SK-N-SH (cell line): ENCODE results near the gene CNNM3. TPM values are rescaled to one million over a fixed set of nuclear protein-coding genes. Genes with fewer than 3 reads are reported as not detected.

ENCODE experiments used
- CTCF ChIA-PET: fragments of 300-600, 350-600 bp; formaldehyde crosslinking; extraction: SDS; loops from one replicate; lab custom pipeline; 2021; lab: Yijun Ruan, JAX
- POLR2A ChIA-PET: fragments of 350-600 bp; sonication (Branson Sonifier 250); formaldehyde crosslinking; extraction: SDS; loops from one replicate; lab custom pipeline; 2020; ENCODE audit warnings: antibody characterized with exemption, inconsistent platforms; lab: Yijun Ruan, JAX
- DNase-seq: peaks from one replicate; pipeline ENCODE4 v3.0.0; 2012
- H2AFZ ChIP-seq: fragments of 200-600 bp; sonication (generic); 2 replicates; pipeline ENCODE4 v1.8.1; 2016; ENCODE audit warnings: antibody characterized with exemption, mild to moderate bottlenecking, low read depth
- H3F3A ChIP-seq: fragments of 200-600 bp; sonication (generic); replicated peaks from 2 replicates; pipeline ENCODE3; 2016; ENCODE audit warnings: antibody characterized with exemption, mild to moderate bottlenecking; ENCODE audit not compliant: insufficient read depth
- H3K27ac ChIP-seq, 2 experiments: fragments of 200-500 bp in 1 of 2; fragments of 200-600 bp in 1 of 2; sonication (Bioruptor generic) in 1 of 2; sonication (generic), shearing (Covaris generic) in 1 of 2; 2 replicates each; pipeline versions ENCODE4 v1.5.1 to v1.6.1; 2014 to 2016; ENCODE audit warnings: low read depth in 2 of 2, inconsistent platforms in 1 of 2, low read length in 1 of 2, mild to moderate bottlenecking in 1 of 2, mixed read lengths in 1 of 2
- H3K27me3 ChIP-seq: fragments of 200-600 bp; sonication (generic), shearing (Covaris generic); 2 replicates; pipeline ENCODE4 v1.6.1; 2016; ENCODE audit warnings: mixed run types; ENCODE audit not compliant: insufficient read depth
- H3K36me3 ChIP-seq, 2 experiments: fragments of 200-500 bp in 1 of 2; fragments of 200-600 bp in 1 of 2; sonication (Bioruptor generic) in 1 of 2; sonication (generic) in 1 of 2; replicated peaks in 1 of 2; 2 replicates each; pipeline versions ENCODE3 to v1.5.1; 2014 to 2016; ENCODE audit warnings: low read length in 1 of 2, mild to moderate bottlenecking in 1 of 2; ENCODE audit not compliant: insufficient read depth in 2 of 2, control insufficient read depth in 1 of 2
- H3K4me1 ChIP-seq, 2 experiments: fragments of 200-500 bp in 1 of 2; fragments of 200-600 bp in 1 of 2; sonication (Bioruptor generic) in 1 of 2; sonication (generic), shearing (Covaris generic) in 1 of 2; 2 replicates each; pipeline versions ENCODE4 v1.5.1 to v1.6.1; 2014 to 2016; ENCODE audit warnings: low read depth in 1 of 2, low read length in 1 of 2, mixed run types in 1 of 2; ENCODE audit not compliant: insufficient read depth in 2 of 2, control insufficient read depth in 1 of 2
- H3K4me2 ChIP-seq: fragments of 200-600 bp; sonication (generic), shearing (Covaris generic); 2 replicates; pipeline ENCODE4 v1.6.1; 2017; ENCODE audit warnings: mixed run types
- H3K4me3 ChIP-seq, 2 experiments: fragments of 200-500 bp in 1 of 2; fragments of 200-600 bp in 1 of 2; sonication (Bioruptor generic) in 1 of 2; sonication (generic), shearing (Covaris generic) in 1 of 2; 2 replicates each; pipeline versions ENCODE4 v1.5.1 to v1.8.1; 2014 to 2016; ENCODE audit warnings: low read depth in 2 of 2, inconsistent platforms in 1 of 2, low read length in 1 of 2, mild to moderate bottlenecking in 1 of 2, mixed read lengths in 1 of 2, moderate library complexity in 1 of 2
- H3K79me2 ChIP-seq: fragments of 200-600 bp; sonication (generic); 2 replicates; pipeline ENCODE4 v1.8.1; 2017; ENCODE audit warnings: mild to moderate bottlenecking; ENCODE audit not compliant: insufficient read depth
- H3K9ac ChIP-seq: fragments of 200-600 bp; sonication (generic); 2 replicates; pipeline ENCODE4 v1.6.1; 2017; ENCODE audit warnings: mixed run types
- H3K9me2 ChIP-seq: fragments of 200-600 bp; sonication (generic); 2 replicates; pipeline ENCODE4 v1.6.1; 2017; ENCODE audit warnings: mixed run types
- H3K9me3 ChIP-seq: fragments of 200-600 bp; sonication (generic); 2 replicates; pipeline ENCODE4 v1.6.1; 2017; ENCODE audit warnings: mixed run types, mild to moderate bottlenecking, moderate library complexity
- H4K20me1 ChIP-seq: fragments of 200-600 bp; sonication (generic); 2 replicates; pipeline ENCODE4 v1.6.1; 2017; ENCODE audit warnings: mild to moderate bottlenecking, mixed run types; ENCODE audit not compliant: insufficient read depth
- ELF1 ChIP-seq: IDR thresholded peaks from 2 replicates; pipeline ENCODE4 v1.4.0; 2012
- EP300 ChIP-seq, 2 experiments: IDR thresholded peaks; 2 replicates each; pipeline versions ENCODE4 v1.4.0 to v1.6.1; 2012; ENCODE audit warnings: borderline replicate concordance in 1 of 2, low read depth in 1 of 2, low read length in 1 of 2
- FOXJ3 ChIP-seq: sonication (generic); formaldehyde crosslinking; IDR thresholded peaks from 2 replicates; pipeline ENCODE4 v1.5.1; 2020; ENCODE audit warnings: mild to moderate bottlenecking, missing genetic modification reagents
- FOXM1 ChIP-seq: IDR thresholded peaks from 2 replicates; pipeline ENCODE4 v1.4.0; 2012; ENCODE audit warnings: low read depth, mild to moderate bottlenecking
- JUND ChIP-seq: IDR thresholded peaks from 2 replicates; pipeline ENCODE4 v1.4.0; 2012
- MXI1 ChIP-seq: IDR thresholded peaks from 2 replicates; pipeline ENCODE4 v1.6.1; 2012; ENCODE audit warnings: mild to moderate bottlenecking, low read depth, low read length, improper control_type of control experiment
- NFIC ChIP-seq: IDR thresholded peaks from 2 replicates; pipeline ENCODE4 v1.4.0; 2012; ENCODE audit warnings: borderline replicate concordance
- NRF1 ChIP-seq: IDR thresholded peaks from 2 replicates; pipeline ENCODE4 v1.6.1; 2012; ENCODE audit warnings: low read depth, mild to moderate bottlenecking, low read length
- PBX3 ChIP-seq: IDR thresholded peaks from 2 replicates; pipeline ENCODE4; 2012
- RFX5 ChIP-seq: IDR thresholded peaks from 2 replicates; pipeline ENCODE4 v1.6.1; 2012; ENCODE audit warnings: mild to moderate bottlenecking, improper control_type of control experiment, low read length
- TAF1 ChIP-seq: IDR thresholded peaks from 2 replicates; pipeline ENCODE4 v1.6.1; 2012; ENCODE audit warnings: low read depth, mild to moderate bottlenecking, low read length, moderate library complexity, borderline replicate concordance
- TCF12 ChIP-seq: IDR thresholded peaks from 2 replicates; pipeline ENCODE4 v1.4.0; 2012
- YY1 ChIP-seq: IDR thresholded peaks from 2 replicates; pipeline ENCODE4 v1.4.0; 2012; ENCODE audit warnings: low read depth, mild to moderate bottlenecking
- ZBTB33 ChIP-seq: IDR thresholded peaks from 2 replicates; pipeline ENCODE4 v1.4.0; 2012; ENCODE audit warnings: low read depth, borderline replicate concordance
- WGBS: methylation state at CpG from one replicate; pipeline ENCODE4 v1.1.6; 2017; ENCODE audit warnings: low lambda C conversion rate; 5-methylcytosine and 5-hydroxymethylcytosine counted together
- polyA plus RNA-seq, 3 experiments: library from polyadenylated mRNA; depleted of rRNA; stranded (reverse); fragments of >200 nt; gene quantifications; 2 replicates each; pipeline ENCODE4 v1.2.3, GENCODE V29; 2012
- TF ChIP-seq, protein P1 (sequence below): IDR thresholded peaks from 2 replicates; pipeline ENCODE4 v1.6.1; 2012; ENCODE audit warnings: mild to moderate bottlenecking, low read depth, low read length, moderate library complexity

The CNNM3 gene
- polyA plus RNA-seq, 1 of the 3 experiments (the other 2 are of a cell fraction): 14.7 TPM

DNA sequence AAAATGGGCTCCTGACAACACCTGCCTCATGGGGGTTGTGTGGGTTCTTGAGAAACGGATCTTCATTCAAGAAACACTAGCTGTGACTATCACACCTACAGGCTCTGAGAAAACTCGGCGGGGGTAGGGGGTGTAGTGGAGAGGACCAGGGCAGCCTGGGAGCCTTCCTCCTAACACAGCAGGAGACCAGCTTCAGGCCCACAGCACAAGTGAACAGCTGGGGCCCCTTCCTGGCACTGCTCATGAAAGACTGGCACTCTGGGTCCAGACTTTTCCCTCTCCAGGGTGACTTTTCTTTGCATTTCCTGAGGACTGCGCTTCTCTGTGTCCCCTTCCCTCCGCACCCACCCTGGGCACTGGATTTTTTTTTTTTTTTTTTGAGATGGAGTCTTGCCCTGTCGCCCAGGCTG lies 61.0 kb downstream of the CNNM3 start:
- ChIA-PET CTCF (interaction anchor here (2.0 to 2.1 kb wide), 2 partner anchors 8 to 19 kb away, joined by 9 to 11 read pairs; partner anchors contain the start of genes ANKRD39 and SEMA4C), POLR2A (no interaction called here)
- no peaks in the 10 kb centered on the region for H3F3A ChIP-seq
- no peaks in the 10 kb centered on the region for H4K20me1 ChIP-seq
- no peak overlapping the region for H3K9ac ChIP-seq
- H2AFZ ChIP-seq: no peak overlapping the region
- H3K9me2 ChIP-seq: no peaks in the 10 kb centered on the region
- H3K4me2 ChIP-seq: no peak overlapping the region
- no peak for TF ChIP-seq NFIC
- no peak for TF ChIP-seq YY1
- TF ChIP-seq ZBTB33: no peak
- no peak for TF ChIP-seq TAF1
- TF ChIP-seq MXI1: no peak
- TF ChIP-seq ELF1: no peak
- no peak for TF ChIP-seq NRF1
- TF ChIP-seq, protein P1, sequence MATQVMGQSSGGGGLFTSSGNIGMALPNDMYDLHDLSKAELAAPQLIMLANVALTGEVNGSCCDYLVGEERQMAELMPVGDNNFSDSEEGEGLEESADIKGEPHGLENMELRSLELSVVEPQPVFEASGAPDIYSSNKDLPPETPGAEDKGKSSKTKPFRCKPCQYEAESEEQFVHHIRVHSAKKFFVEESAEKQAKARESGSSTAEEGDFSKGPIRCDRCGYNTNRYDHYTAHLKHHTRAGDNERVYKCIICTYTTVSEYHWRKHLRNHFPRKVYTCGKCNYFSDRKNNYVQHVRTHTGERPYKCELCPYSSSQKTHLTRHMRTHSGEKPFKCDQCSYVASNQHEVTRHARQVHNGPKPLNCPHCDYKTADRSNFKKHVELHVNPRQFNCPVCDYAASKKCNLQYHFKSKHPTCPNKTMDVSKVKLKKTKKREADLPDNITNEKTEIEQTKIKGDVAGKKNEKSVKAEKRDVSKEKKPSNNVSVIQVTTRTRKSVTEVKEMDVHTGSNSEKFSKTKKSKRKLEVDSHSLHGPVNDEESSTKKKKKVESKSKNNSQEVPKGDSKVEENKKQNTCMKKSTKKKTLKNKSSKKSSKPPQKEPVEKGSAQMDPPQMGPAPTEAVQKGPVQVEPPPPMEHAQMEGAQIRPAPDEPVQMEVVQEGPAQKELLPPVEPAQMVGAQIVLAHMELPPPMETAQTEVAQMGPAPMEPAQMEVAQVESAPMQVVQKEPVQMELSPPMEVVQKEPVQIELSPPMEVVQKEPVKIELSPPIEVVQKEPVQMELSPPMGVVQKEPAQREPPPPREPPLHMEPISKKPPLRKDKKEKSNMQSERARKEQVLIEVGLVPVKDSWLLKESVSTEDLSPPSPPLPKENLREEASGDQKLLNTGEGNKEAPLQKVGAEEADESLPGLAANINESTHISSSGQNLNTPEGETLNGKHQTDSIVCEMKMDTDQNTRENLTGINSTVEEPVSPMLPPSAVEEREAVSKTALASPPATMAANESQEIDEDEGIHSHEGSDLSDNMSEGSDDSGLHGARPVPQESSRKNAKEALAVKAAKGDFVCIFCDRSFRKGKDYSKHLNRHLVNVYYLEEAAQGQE: no peak
- TF ChIP-seq RFX5: no peak
- TF ChIP-seq EP300 (IDR thresholded peaks at IDR 0.05; ENCODE audit: borderline replicate concordance in 1 of 2, low read depth in 1 of 2, low read length in 1 of 2): no peak
- no peak for TF ChIP-seq TCF12
- no peak for TF ChIP-seq FOXJ3 (CRISPR knock-in tag)
- TF ChIP-seq FOXM1: no peak
- TF ChIP-seq PBX3: no peak
- no peak for TF ChIP-seq JUND
- 88% methylated on average over 6 of the region's 6 CpGs for WGBS
- H3K36me3 ChIP-seq: no peaks in the 10 kb centered on the region
- H3K4me1 ChIP-seq: peaks cover 9 to 47% of the 10 kb centered on the region in 2 experiments; a peak in 2 of 4 replicates
- no peak overlapping the region for H3K27ac ChIP-seq
- DNase-seq: no peak
- H3K4me3 ChIP-seq: no peak overlapping the region
- H3K79me2 ChIP-seq: no peaks in the 10 kb centered on the region
- no peaks in the 10 kb centered on the region for H3K27me3 ChIP-seq
- H3K9me3 ChIP-seq: no peaks in the 10 kb centered on the region
